HL-60 (cell line): ENCODE measurements around the gene PAWR.

Experiments used
- DNase-seq, 2 experiments: peaks; one replicate each; pipeline ENCODE4 v3.0.0-alpha.2; 2010 to 2020; ENCODE audit warnings: low read depth in 1 of 2, low spot score in 1 of 2
- H3K27ac ChIP-seq: fragments of 250-450 bp; sonication (Bioruptor Pico); replicated peaks from 2 replicates; pipeline ENCODE4 v1.5.1; 2020; ENCODE audit warnings: mild to moderate bottlenecking, moderate library complexity
- H3K27me3 ChIP-seq: fragments of 250-450 bp; sonication (Bioruptor Pico); 2 replicates; pipeline ENCODE4 v1.5.1; 2021; ENCODE audit warnings: mild to moderate bottlenecking, moderate library complexity; ENCODE audit not compliant: insufficient read depth, poor library complexity, severe bottlenecking
- H3K4me3 ChIP-seq: replicated peaks from 2 replicates; pipeline ENCODE4 v1.5.1; 2011; ENCODE audit warnings: mild to moderate bottlenecking, control low read depth, low read length; ENCODE audit not compliant: insufficient read depth
- GABPA ChIP-seq: IDR thresholded peaks from 2 replicates; pipeline ENCODE4 v1.6.1; 2012; ENCODE audit warnings: low read depth
- POLR2AphosphoS5 ChIP-seq: IDR thresholded peaks from 2 replicates; pipeline ENCODE4 v1.6.1; 2012; ENCODE audit warnings: low read depth
- SPI1 ChIP-seq: IDR thresholded peaks from 2 replicates; pipeline ENCODE4 v1.6.1; 2012; ENCODE audit warnings: low read depth, mild to moderate bottlenecking, borderline replicate concordance
- TF ChIP-seq, protein P1 (sequence below): IDR thresholded peaks from one replicate; pipeline ENCODE4 v1.5.1; 2011; ENCODE audit warnings: low read length, control low read depth, inconsistent platforms; ENCODE audit not compliant: insufficient read depth
- TF ChIP-seq, protein P2 (sequence below): IDR thresholded peaks from 2 replicates; pipeline ENCODE4 v1.6.1; 2012; ENCODE audit warnings: low read depth; ENCODE audit not compliant: insufficient replicate concordance

Gene PAWR

DNA sequence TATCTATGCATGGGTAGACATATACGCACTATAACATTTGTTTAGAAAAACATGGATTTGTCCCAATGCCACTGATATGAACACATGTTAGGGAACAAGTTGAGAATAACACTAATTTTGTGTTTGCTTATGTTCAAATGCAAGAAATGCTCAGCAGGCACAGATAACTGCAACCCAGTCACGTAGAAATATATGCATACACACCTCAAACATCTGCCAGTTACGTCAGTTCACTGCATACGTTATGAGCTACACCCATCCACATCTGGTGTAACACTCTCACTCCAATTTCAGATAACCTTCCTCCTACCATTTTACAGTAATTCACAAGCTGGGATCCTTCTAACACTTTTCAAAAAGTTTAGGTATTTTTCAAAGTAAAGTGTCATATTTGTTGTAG is 10.7 kb downstream of the PAWR start:
- Histone ChIP-seq H3K27ac (no peak overlapping the region), H3K27me3 (no peaks in the 10 kb centered on the region), H3K4me3 (no peak overlapping the region)
- no peak for TF ChIP-seq GABPA
- TF ChIP-seq SPI1: no peak
- TF ChIP-seq, protein P1, sequence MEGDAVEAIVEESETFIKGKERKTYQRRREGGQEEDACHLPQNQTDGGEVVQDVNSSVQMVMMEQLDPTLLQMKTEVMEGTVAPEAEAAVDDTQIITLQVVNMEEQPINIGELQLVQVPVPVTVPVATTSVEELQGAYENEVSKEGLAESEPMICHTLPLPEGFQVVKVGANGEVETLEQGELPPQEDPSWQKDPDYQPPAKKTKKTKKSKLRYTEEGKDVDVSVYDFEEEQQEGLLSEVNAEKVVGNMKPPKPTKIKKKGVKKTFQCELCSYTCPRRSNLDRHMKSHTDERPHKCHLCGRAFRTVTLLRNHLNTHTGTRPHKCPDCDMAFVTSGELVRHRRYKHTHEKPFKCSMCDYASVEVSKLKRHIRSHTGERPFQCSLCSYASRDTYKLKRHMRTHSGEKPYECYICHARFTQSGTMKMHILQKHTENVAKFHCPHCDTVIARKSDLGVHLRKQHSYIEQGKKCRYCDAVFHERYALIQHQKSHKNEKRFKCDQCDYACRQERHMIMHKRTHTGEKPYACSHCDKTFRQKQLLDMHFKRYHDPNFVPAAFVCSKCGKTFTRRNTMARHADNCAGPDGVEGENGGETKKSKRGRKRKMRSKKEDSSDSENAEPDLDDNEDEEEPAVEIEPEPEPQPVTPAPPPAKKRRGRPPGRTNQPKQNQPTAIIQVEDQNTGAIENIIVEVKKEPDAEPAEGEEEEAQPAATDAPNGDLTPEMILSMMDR: no peak
- TF ChIP-seq POLR2AphosphoS5: no peak
- TF ChIP-seq, protein P2, sequence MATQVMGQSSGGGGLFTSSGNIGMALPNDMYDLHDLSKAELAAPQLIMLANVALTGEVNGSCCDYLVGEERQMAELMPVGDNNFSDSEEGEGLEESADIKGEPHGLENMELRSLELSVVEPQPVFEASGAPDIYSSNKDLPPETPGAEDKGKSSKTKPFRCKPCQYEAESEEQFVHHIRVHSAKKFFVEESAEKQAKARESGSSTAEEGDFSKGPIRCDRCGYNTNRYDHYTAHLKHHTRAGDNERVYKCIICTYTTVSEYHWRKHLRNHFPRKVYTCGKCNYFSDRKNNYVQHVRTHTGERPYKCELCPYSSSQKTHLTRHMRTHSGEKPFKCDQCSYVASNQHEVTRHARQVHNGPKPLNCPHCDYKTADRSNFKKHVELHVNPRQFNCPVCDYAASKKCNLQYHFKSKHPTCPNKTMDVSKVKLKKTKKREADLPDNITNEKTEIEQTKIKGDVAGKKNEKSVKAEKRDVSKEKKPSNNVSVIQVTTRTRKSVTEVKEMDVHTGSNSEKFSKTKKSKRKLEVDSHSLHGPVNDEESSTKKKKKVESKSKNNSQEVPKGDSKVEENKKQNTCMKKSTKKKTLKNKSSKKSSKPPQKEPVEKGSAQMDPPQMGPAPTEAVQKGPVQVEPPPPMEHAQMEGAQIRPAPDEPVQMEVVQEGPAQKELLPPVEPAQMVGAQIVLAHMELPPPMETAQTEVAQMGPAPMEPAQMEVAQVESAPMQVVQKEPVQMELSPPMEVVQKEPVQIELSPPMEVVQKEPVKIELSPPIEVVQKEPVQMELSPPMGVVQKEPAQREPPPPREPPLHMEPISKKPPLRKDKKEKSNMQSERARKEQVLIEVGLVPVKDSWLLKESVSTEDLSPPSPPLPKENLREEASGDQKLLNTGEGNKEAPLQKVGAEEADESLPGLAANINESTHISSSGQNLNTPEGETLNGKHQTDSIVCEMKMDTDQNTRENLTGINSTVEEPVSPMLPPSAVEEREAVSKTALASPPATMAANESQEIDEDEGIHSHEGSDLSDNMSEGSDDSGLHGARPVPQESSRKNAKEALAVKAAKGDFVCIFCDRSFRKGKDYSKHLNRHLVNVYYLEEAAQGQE: no peak
- no peak for DNase-seq

DNA sequence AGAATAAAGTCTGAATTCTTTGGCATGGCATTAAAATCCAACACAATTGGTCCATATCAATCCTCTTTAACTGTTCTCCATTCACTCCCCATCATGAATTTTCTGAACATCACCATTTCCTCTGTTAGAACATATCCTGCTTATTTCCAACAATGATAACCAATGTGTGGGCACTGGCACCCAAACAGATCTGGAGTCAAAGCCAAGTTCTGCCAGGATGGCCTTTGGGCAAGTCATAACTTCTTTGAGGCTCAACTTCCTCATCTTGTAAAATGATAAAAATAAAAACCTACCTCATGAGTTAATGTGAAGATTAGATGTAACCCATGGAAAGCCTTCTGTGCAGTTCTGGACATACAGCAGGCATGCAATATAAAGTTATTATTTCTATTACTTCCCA is 12.5 kb downstream of the PAWR start:
- H3K27ac ChIP-seq: no peak overlapping the region
- H3K4me3 ChIP-seq: no peak overlapping the region
- TF ChIP-seq, protein P1: no peak
- TF ChIP-seq, protein P2: no peak
- TF ChIP-seq POLR2AphosphoS5: no peak
- TF ChIP-seq GABPA: no peak
- no peak for TF ChIP-seq SPI1
- no peaks in the 10 kb centered on the region for H3K27me3 ChIP-seq
- no peak for DNase-seq

DNA sequence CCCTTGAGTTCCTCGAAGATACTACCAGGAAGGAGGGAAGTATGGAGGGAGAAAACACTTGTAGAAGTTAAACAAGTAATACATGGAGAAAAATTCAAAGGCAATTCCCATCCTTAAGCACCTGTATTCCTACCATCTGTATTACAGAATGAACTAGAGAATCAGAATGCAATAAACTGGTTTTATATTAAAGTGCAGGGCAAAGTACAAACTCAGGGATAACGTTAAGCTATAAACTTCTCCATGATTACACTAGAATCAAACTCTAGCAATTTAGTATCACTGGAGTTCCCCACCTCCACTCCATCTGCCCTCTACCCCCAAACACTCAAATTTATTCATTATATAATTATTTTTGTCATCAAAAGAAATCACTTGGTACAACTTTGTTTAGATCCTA is 13.1 kb downstream of the PAWR start:
- no peaks in the 10 kb centered on the region for H3K27me3 ChIP-seq
- H3K4me3 ChIP-seq: no peak overlapping the region
- no peak for DNase-seq
- H3K27ac ChIP-seq: no peak overlapping the region
- TF ChIP-seq, protein P2: no peak
- TF ChIP-seq POLR2AphosphoS5 (no peak), SPI1 (no peak), GABPA (no peak)
- TF ChIP-seq, protein P1: no peak
